ENCODE results near the gene ACTR10. TPM values are rescaled to one million over a fixed set of nuclear protein-coding genes. Genes with fewer than 3 reads are reported as not detected.

Gene ACTR10
- 64.2 and 67.0 TPM in 2 replicates for total RNA-seq

DNA sequence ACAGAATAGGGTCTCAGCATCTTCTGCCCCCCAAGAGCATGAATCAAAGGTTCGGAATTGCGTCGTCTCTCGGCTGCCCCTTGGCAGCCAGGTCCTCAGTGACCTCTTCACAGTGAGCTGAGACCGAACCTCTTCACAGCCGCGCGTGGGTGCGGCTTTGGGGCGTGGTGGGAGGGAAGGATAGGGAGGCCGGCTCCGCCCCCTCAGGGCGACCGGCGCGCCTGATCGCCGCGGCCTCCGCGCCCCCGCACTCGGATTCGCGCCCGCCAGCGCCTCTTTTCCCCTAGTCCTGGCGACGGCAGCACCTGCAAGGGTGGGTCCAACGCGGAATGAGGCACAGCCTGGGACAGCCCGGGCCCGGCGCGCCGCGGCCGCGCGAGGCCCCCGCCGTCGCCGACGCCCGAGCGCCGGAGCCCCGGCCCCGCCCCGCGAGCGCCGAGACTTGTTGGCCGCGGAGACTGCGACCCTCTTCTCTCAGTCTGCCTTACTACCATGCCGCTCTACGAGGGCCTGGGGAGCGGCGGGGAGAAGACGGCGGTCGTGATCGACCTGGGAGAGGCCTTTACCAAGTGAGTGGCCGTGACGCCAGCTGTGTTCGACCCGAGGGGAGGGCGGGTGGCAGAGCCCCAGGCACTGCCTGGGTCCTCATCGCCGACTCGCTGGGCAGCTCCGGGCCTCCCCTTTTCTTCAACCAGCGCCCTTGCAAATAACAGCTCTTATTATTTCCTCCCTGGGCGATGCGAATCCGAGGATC is at the start of gene ACTR10:
ACTR10 (plus strand) TSS at position 424 of the 754 bp plus-strand sequence; CDS start at position 493, 69 bp downstream.
- no peak for DNase-seq (ENCODE audit: extremely low read depth, low read depth, low spot score)

- DNase-seq (ENCODE audit: extremely low read depth, low read depth, low spot score) = no peak
Measured at GRCh38 chr14:58150243-58150805, 49.6 kb upstream of the ACTR10 start.

- no peak for DNase-seq (ENCODE audit: extremely low read depth, low read depth, low spot score)
Measured at GRCh38 chr14:58151133-58152013, 48.6 kb upstream of the ACTR10 start.

- no peak for DNase-seq (ENCODE audit: extremely low read depth, low read depth, low spot score)
Measured at GRCh38 chr14:58152014-58152857, 47.7 kb upstream of the ACTR10 start, which contains the start of gene ARMH4. Gene ARMH4, minus strand, starts transcription at chr14:58152213. Its CDS starts 12,855 bp downstream, at chr14:58139358.

- no peak for DNase-seq (ENCODE audit: extremely low read depth, low read depth, low spot score)
Measured at GRCh38 chr14:58160561-58160960, 39.4 kb upstream of the ACTR10 start.

DNA sequence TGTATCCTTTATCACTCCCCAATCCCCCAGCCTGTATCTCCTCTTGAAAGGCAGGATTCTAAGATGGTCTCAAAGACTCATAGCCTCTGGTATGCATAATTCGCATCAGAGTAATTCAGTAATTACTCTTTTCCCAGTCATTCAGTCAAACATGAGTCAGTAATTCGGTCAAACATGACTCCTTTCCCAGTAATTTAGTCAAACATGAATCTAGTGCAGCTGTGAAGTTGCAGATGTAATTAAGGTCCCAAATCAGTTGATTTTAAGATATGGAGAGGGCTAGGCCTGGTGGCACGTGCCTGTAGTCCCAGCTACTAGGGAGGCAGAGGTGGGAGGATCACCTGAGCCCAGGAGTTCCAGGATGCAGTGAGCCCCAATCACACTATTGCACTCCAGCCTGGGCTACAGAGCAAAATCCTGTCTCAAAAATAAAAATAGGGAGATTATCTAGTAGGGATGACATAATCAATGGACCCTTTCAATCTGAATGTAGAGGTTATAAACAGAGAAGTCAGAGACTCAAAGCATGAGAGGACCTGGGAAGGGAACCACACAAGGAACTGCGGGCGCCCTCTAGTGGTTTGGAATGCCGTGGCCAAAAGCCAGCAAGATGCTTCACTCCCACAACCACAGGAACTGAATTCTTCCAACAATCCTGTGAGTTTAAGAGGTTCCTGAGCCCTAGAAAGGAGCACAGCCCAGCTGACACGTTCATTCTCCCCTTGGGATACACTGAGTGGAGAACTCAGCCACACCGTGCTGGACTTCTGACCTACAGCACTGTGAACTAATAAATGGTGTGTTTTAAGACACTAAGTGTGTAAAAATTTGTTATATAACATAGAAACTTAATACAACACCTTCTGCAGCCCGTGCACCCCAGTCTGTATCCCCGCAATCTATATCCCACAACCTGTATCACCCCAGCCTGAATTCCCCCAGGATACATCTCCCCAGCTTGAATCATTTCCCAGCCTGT is 33.7 kb upstream of the ACTR10 start:
- DNase-seq (ENCODE audit: extremely low read depth, low read depth, low spot score) = no peak

DNA sequence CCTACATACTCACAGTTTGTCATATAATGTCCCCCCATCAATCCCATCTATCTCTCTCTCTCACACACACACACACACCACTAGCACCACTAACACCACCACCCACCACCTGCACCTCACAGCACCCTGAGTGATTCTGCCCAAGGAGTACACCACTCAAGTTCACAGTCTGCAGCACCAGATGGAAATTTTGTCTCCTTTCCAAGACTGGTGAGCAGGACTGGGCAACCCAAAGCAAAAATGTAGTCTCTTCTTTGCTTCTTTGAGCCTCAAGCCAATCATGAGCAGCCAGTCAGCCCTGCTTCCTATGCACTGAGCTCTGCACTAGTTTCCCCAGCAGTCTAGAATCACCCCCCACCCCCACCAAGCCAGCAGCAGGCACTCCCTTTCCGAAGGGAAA is 32.9 kb upstream of the ACTR10 start:
- no peak for DNase-seq (ENCODE audit: extremely low read depth, low read depth, low spot score)

- DNase-seq (ENCODE audit: extremely low read depth, low read depth, low spot score) = no peak
Measured at GRCh38 chr14:58167891-58168290, 32.1 kb upstream of the ACTR10 start.

DNA sequence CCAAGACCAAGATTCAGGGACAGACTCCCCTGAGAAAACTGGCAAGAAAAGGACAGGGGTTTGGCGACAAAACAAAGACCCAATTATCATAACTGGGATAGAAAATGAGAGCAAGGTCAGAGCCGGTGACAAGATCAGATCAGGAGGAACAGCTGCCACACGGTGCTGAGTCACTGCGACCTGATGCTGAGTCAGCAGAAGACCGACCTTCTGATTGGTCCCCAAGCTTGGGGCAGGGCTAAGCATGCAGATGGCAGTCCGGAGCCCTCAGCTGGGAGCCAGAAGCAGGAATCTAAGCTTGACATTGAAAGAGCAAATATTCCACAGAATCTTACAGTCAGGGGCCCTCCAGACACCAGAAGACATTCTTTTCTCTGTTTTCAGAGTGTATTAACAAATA is 28.9 kb upstream of the ACTR10 start:
- no peak for DNase-seq (ENCODE audit: extremely low read depth, low read depth, low spot score)

- no peak for DNase-seq (ENCODE audit: extremely low read depth, low read depth, low spot score)
Measured at GRCh38 chr14:58177125-58177524, 22.8 kb upstream of the ACTR10 start.

- DNase-seq (ENCODE audit: extremely low read depth, low read depth, low spot score) = no peak
Measured at GRCh38 chr14:58189176-58189575, 10.8 kb upstream of the ACTR10 start.

- DNase-seq (ENCODE audit: extremely low read depth, low read depth, low spot score) = no peak
Measured at GRCh38 chr14:58191763-58192601, 8.0 kb upstream of the ACTR10 start.

DNA sequence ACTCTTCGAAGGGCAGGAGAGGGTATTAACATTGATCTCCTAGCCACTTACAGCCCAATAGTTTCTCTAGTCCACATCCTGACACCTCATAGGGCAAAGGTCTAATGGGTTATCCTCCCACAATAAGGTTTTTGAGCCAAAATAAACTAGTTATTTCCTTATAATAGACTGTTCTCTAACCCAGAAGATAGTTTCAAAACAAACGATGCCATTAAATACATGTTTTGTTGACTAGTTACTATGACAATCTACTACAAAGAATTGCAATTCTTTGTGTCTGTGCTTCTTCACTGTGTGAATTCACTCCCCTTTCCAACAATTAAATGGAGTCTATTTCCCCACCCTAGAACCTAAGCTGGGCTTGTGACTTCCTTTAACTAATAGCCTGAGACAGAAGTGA is 6.4 kb upstream of the ACTR10 start:
- no peak for DNase-seq (ENCODE audit: extremely low read depth, low read depth, low spot score)

DNA sequence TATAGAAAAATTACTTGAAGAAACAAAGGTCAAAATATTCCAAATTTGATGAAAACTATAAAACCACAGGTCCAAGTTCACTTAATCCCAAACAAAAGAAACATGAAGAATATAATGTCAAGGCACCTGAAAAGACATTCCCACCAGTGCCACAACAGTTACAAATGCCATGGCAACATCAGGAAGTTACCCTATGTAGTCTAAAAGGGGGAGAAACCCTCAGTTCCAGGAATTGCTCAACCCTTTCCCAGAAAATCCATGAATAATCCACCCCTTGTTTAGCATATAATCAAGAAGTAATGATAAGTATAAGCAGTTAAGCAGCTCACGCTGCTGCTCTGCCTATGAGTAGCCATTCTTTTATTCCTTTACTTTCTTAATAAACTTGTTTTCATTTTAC is 3.8 kb upstream of the ACTR10 start:
- DNase-seq (ENCODE audit: extremely low read depth, low read depth, low spot score) = no peak

GRCh38 chr14:58198086-58198485 is 1.9 kb upstream of the ACTR10 start:
- no peak for DNase-seq (ENCODE audit: extremely low read depth, low read depth, low spot score)

GRCh38 chr14:58200480-58200841 is 512 bp downstream of the ACTR10 start:
- DNase-seq (ENCODE audit: extremely low read depth, low read depth, low spot score) = no peak

DNA sequence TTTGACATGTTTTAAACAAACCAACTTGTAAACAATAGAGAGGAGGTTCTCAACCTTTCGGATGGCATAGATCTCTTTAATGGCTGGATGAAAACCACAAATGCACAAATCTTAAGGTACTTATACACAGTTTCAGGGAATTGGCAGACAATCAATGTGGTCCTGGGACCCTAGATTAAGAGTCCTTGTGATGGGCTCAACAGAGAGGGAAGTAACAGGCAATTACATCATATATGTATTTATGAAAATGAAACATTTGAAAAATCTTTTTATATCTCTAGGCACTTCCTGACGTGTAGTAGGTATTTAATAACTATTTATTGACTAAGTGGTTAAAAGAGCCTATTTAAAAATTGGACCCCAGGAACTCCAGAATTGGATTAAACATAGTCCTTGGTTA is 897 bp downstream of the ACTR10 start:
- DNase-seq (ENCODE audit: extremely low read depth, low read depth, low spot score) = no peak

GRCh38 chr14:58213176-58213575 is 13.2 kb downstream of the ACTR10 start:
- no peak for DNase-seq (ENCODE audit: extremely low read depth, low read depth, low spot score)

Data from glomerular endothelial cell (primary cell).